ENCODE measurements around the gene RNF123.

RNF123 gene

GRCh38 chr3:49715611-49716121 lies 26.3 kb downstream of the RNF123 start:
- TF ChIP-seq EZH2 (IDR thresholded peaks at IDR 0.05; ENCODE audit: borderline replicate concordance, low read length) (no peak), CTCF (IDR thresholded peaks at IDR 0.05; ENCODE audit: low read length) (no peak)
- Histone ChIP-seq H2AFZ (ENCODE audit: low read length) (no peak overlapping the region), H3K36me3 (ENCODE audit: insufficient read depth, low read length) (peaks cover 25% of the 10 kb centered on the region)

GRCh38 chr3:49716169-49716568 lies 26.8 kb downstream of the RNF123 start:
- H2AFZ ChIP-seq (ENCODE audit: low read length), result no peak overlapping the region
- no peaks in the 10 kb centered on the region for H3K9me3 ChIP-seq (ENCODE audit: low read length)
- no peaks in the 10 kb centered on the region for H4K20me1 ChIP-seq (ENCODE audit: insufficient read depth, low read length)
- TF ChIP-seq EZH2 (IDR thresholded peaks at IDR 0.05; ENCODE audit: borderline replicate concordance, low read length) (no peak), CTCF (IDR thresholded peaks at IDR 0.05; ENCODE audit: low read length) (no peak)
- H3K9ac ChIP-seq (ENCODE audit: low read length), result no peak overlapping the region
- no peaks in the 10 kb centered on the region for H3K27me3 ChIP-seq (ENCODE audit: insufficient read depth, low read length)
- peaks cover 3% of the 10 kb centered on the region for H3K4me1 ChIP-seq (ENCODE audit: insufficient read depth, low read length, severe bottlenecking)
- H3K36me3 ChIP-seq (ENCODE audit: insufficient read depth, low read length), result peaks cover 30% of the 10 kb centered on the region
- H3K9me2 ChIP-seq (ENCODE audit: low read depth, low read length), result no peaks in the 10 kb centered on the region
- no peak overlapping the region for H3K4me2 ChIP-seq (ENCODE audit: low read length)
- H3K79me2 ChIP-seq (ENCODE audit: insufficient read depth, low read length), result no peaks in the 10 kb centered on the region
- no peak overlapping the region for H3K27ac ChIP-seq (ENCODE audit: low read depth, low read length, poor library complexity, severe bottlenecking)
- no peak overlapping the region for H3K4me3 ChIP-seq (ENCODE audit: low read depth, low read length, poor library complexity, severe bottlenecking)
- no peaks in the 10 kb centered on the region for H3F3A ChIP-seq (ENCODE audit: insufficient read depth, low read length)

More at GRCh38 chr3:49715611-49716121, 26.3 kb downstream of the RNF123 start:
- no peak overlapping the region for H3K4me2 ChIP-seq (ENCODE audit: low read length)
- no peaks in the 10 kb centered on the region for H3F3A ChIP-seq (ENCODE audit: insufficient read depth, low read length)
- H3K27ac ChIP-seq (ENCODE audit: low read depth, low read length, poor library complexity, severe bottlenecking), result no peak overlapping the region
- no peak overlapping the region for H3K4me3 ChIP-seq (ENCODE audit: low read depth, low read length, poor library complexity, severe bottlenecking)
- H3K27me3 ChIP-seq (ENCODE audit: insufficient read depth, low read length), result no peaks in the 10 kb centered on the region
- H3K4me1 ChIP-seq (ENCODE audit: insufficient read depth, low read length, severe bottlenecking), result peaks cover 3% of the 10 kb centered on the region
- no peaks in the 10 kb centered on the region for H3K9me3 ChIP-seq (ENCODE audit: low read length)
- H3K9ac ChIP-seq (ENCODE audit: low read length), result no peak overlapping the region
- H3K79me2 ChIP-seq (ENCODE audit: insufficient read depth, low read length), result no peaks in the 10 kb centered on the region
- no peaks in the 10 kb centered on the region for H4K20me1 ChIP-seq (ENCODE audit: insufficient read depth, low read length)
- no peaks in the 10 kb centered on the region for H3K9me2 ChIP-seq (ENCODE audit: low read depth, low read length)

GRCh38 chr3:49716691-49717210 lies 27.4 kb downstream of the RNF123 start:
- Histone ChIP-seq H3F3A (ENCODE audit: insufficient read depth, low read length) (no peaks in the 10 kb centered on the region), H3K9me3 (ENCODE audit: low read length) (no peaks in the 10 kb centered on the region), H3K4me3 (ENCODE audit: low read depth, low read length, poor library complexity, severe bottlenecking) (no peak overlapping the region), H3K79me2 (ENCODE audit: insufficient read depth, low read length) (no peaks in the 10 kb centered on the region), H3K4me1 (ENCODE audit: insufficient read depth, low read length, severe bottlenecking) (peaks cover 3% of the 10 kb centered on the region), H2AFZ (ENCODE audit: low read length) (no peak overlapping the region), H3K27ac (ENCODE audit: low read depth, low read length, poor library complexity, severe bottlenecking) (no peak overlapping the region), H3K9ac (ENCODE audit: low read length) (no peak overlapping the region), H3K36me3 (ENCODE audit: insufficient read depth, low read length) (peaks cover 36% of the 10 kb centered on the region), H3K4me2 (ENCODE audit: low read length) (no peak overlapping the region), H3K27me3 (ENCODE audit: insufficient read depth, low read length) (no peaks in the 10 kb centered on the region), H4K20me1 (ENCODE audit: insufficient read depth, low read length) (no peaks in the 10 kb centered on the region), H3K9me2 (ENCODE audit: low read depth, low read length) (no peaks in the 10 kb centered on the region)
- TF ChIP-seq EZH2 (IDR thresholded peaks at IDR 0.05; ENCODE audit: borderline replicate concordance, low read length) (no peak), CTCF (IDR thresholded peaks at IDR 0.05; ENCODE audit: low read length) (no peak)

All from OCI-LY1 (cell line).